GM23338 (cell line): ENCODE measurements around the gene GRK3. TPM values are rescaled to one million over a fixed set of nuclear protein-coding genes. Genes with fewer than 3 reads are reported as not detected.

Experiments
- ATAC-seq: fragments of 200-7000 bp; cut with Tn5 transposase; 3 replicates; pipeline ENCODE4 v1.9.1; 2020
- DNase-seq: peaks from one replicate; pipeline ENCODE4 v3.0.0-alpha.2; 2015; ENCODE audit warnings: low spot score
- H2AFZ ChIP-seq: fragments of 200-600 bp; sonication (generic); 2 replicates; pipeline ENCODE4 v1.8.0; 2016; ENCODE audit warnings: antibody characterized with exemption, mild to moderate bottlenecking, moderate library complexity
- H3F3A ChIP-seq: fragments of 200-600 bp; sonication (generic); replicated peaks from 2 replicates; pipeline ENCODE4 v1.8.0; 2017; ENCODE audit warnings: antibody characterized with exemption, mixed run types, low read depth
- H3K27ac ChIP-seq: fragments of 200-600 bp; sonication (generic); 2 replicates; pipeline ENCODE4 v1.6.1; 2016; ENCODE audit warnings: low read depth
- H3K27me3 ChIP-seq: fragments of 200-600 bp; sonication (generic); 2 replicates; pipeline ENCODE4 v1.8.0; 2016; ENCODE audit warnings: mild to moderate bottlenecking, mixed run types, moderate library complexity; ENCODE audit not compliant: insufficient read depth
- H3K36me3 ChIP-seq: fragments of 200-600 bp; sonication (generic); 2 replicates; pipeline ENCODE4 v1.8.0; 2016; ENCODE audit warnings: mild to moderate bottlenecking; ENCODE audit not compliant: insufficient read depth
- H3K4me1 ChIP-seq: fragments of 200-600 bp; sonication (generic); 2 replicates; pipeline ENCODE4 v1.8.0; 2016; ENCODE audit warnings: mild to moderate bottlenecking, moderate library complexity; ENCODE audit not compliant: insufficient read depth
- H3K4me2 ChIP-seq: fragments of 200-600 bp; sonication (generic); 2 replicates; pipeline ENCODE4 v1.7.1; 2017; ENCODE audit warnings: mixed run types
- H3K4me3 ChIP-seq: fragments of 200-600 bp; sonication (generic); 2 replicates; pipeline ENCODE4 v1.6.1; 2016; ENCODE audit warnings: mixed run types
- H3K79me2 ChIP-seq: fragments of 200-600 bp; sonication (generic); replicated peaks from 2 replicates; pipeline ENCODE4 v1.8.0; 2017; ENCODE audit warnings: mild to moderate bottlenecking; ENCODE audit not compliant: insufficient read depth
- H3K9me2 ChIP-seq: fragments of 200-600 bp; sonication (generic); 2 replicates; pipeline ENCODE4 v1.8.0; 2017; ENCODE audit not compliant: insufficient read depth
- H4K20me1 ChIP-seq: fragments of 200-600 bp; sonication (generic); replicated peaks from 2 replicates; pipeline ENCODE4 v1.8.0; 2017; ENCODE audit warnings: mild to moderate bottlenecking; ENCODE audit not compliant: insufficient read depth
- H3K27ac Mint-ChIP-seq: 2 replicates; pipeline ENCODE4 v1.8.0; 2020; ENCODE audit warnings: inconsistent platforms, mild to moderate bottlenecking, moderate library complexity, mixed read lengths
- H3K27me3 Mint-ChIP-seq: 3 replicates; pipeline ENCODE4 v1.8.0; 2022; ENCODE audit warnings: low read depth, mild to moderate bottlenecking, moderate library complexity, mixed read lengths, inconsistent platforms; ENCODE audit not compliant: insufficient read depth, poor library complexity
- H3K36me3 Mint-ChIP-seq: 3 replicates; pipeline ENCODE4 v1.8.0; 2021; ENCODE audit warnings: low read depth, mild to moderate bottlenecking, inconsistent platforms, moderate library complexity, mixed read lengths
- H3K4me1 Mint-ChIP-seq: 3 replicates; pipeline ENCODE4 v1.8.0; 2020; ENCODE audit warnings: mild to moderate bottlenecking, inconsistent platforms, mixed read lengths
- H3K4me3 Mint-ChIP-seq: 3 replicates; pipeline ENCODE4 v1.8.0; 2021; ENCODE audit warnings: moderate library complexity, mild to moderate bottlenecking, inconsistent platforms, mixed read lengths
- H3K9me3 Mint-ChIP-seq: 3 replicates; pipeline ENCODE4 v1.8.0; 2020; ENCODE audit warnings: moderate library complexity, mild to moderate bottlenecking, inconsistent platforms, mixed read lengths
- EZH2 ChIP-seq: fragments of 200-600 bp; sonication (generic); IDR thresholded peaks from one replicate; pipeline ENCODE4 v1.8.0; 2017; ENCODE audit warnings: antibody characterized with exemption, mild to moderate bottlenecking, low read depth; ENCODE audit not compliant: unreplicated experiment
- JUNB ChIP-seq: IDR thresholded peaks from one replicate; pipeline ENCODE4 v1.6.1; 2016; ENCODE audit warnings: antibody characterized with exemption; ENCODE audit not compliant: unreplicated experiment
- NANOG ChIP-seq: IDR thresholded peaks from 2 replicates; pipeline ENCODE4 v1.6.1; 2016; ENCODE audit warnings: antibody characterized with exemption, borderline replicate concordance
- REST ChIP-seq: IDR thresholded peaks from one replicate; pipeline ENCODE4 v1.6.1; 2018; ENCODE audit warnings: antibody characterized with exemption; ENCODE audit not compliant: unreplicated experiment
- polyA plus RNA-seq: library from polyadenylated mRNA; unstranded; fragments of >200 nt; fragmentation: Nextera tagmentation; extraction: Ambion mirVana; gene quantifications from 2 replicates; pipeline ENCODE4 v1.2.1, GENCODE V29; 2016
- total RNA-seq: library from RNA; depleted of rRNA; stranded (reverse); fragments of >200 nt; shearing (Covaris generic); gene quantifications from 2 replicates; pipeline ENCODE4 v1.2.3, GENCODE V29; 2014
- TF ChIP-seq, protein P1 (sequence below), 2 experiments: fragments of 200-600 bp in 1 of 2; sonication (generic) in 1 of 2; conservative IDR thresholded peaks; 2 replicates each; pipeline versions ENCODE4 v1.5.1 to v1.6.1; 2016 to 2017; ENCODE audit warnings: antibody characterized with exemption in 2 of 2, low read depth in 2 of 2, mild to moderate bottlenecking in 2 of 2, moderate library complexity in 1 of 2
- TF ChIP-seq, protein P2 (sequence below): IDR thresholded peaks from 2 replicates; pipeline ENCODE4 v1.6.1; 2016; ENCODE audit warnings: antibody characterized with exemption

The GRK3 gene
- total and polyA plus RNA-seq, 2 experiments from 2014 or later = 6.0 to 25.3 TPM

- H3K4me3 Mint-ChIP-seq = no peak overlapping the region
- ATAC-seq (peak; percentile 90), DNase-seq (peak; percentile 82)
- H3K4me2 ChIP-seq = no peak overlapping the region
- H3K36me3 Mint-ChIP-seq = no peaks in the 10 kb centered on the region
- no peaks in the 10 kb centered on the region for H3K79me2 ChIP-seq
- H3K4me1 ChIP-seq = no peaks in the 10 kb centered on the region
- H3K27me3 Mint-ChIP-seq = peaks cover 13% of the 10 kb centered on the region
- H3K27ac Mint-ChIP-seq = no peak overlapping the region
- no peak for TF ChIP-seq REST
- TF ChIP-seq, protein P1, sequence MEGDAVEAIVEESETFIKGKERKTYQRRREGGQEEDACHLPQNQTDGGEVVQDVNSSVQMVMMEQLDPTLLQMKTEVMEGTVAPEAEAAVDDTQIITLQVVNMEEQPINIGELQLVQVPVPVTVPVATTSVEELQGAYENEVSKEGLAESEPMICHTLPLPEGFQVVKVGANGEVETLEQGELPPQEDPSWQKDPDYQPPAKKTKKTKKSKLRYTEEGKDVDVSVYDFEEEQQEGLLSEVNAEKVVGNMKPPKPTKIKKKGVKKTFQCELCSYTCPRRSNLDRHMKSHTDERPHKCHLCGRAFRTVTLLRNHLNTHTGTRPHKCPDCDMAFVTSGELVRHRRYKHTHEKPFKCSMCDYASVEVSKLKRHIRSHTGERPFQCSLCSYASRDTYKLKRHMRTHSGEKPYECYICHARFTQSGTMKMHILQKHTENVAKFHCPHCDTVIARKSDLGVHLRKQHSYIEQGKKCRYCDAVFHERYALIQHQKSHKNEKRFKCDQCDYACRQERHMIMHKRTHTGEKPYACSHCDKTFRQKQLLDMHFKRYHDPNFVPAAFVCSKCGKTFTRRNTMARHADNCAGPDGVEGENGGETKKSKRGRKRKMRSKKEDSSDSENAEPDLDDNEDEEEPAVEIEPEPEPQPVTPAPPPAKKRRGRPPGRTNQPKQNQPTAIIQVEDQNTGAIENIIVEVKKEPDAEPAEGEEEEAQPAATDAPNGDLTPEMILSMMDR (conservative IDR thresholded peaks at IDR 0.05; ENCODE audit: low read depth in 2 of 2) = peak; percentile 88 to 96
- no peak overlapping the region for H3K4me3 ChIP-seq
- H3K9me2 ChIP-seq = no peaks in the 10 kb centered on the region
- no peak overlapping the region; the same call in 1 of the 2 replicates for H2AFZ ChIP-seq
- H4K20me1 ChIP-seq = no peaks in the 10 kb centered on the region
- no peak overlapping the region for H3K27ac ChIP-seq
- H3K27me3 ChIP-seq = no peaks in the 10 kb centered on the region
- no peaks in the 10 kb centered on the region for H3F3A ChIP-seq
- peaks cover 5% of the 10 kb centered on the region; the same call in 2 of the 3 replicates for H3K4me1 Mint-ChIP-seq
- no peaks in the 10 kb centered on the region for H3K9me3 Mint-ChIP-seq
- H3K36me3 ChIP-seq = no peaks in the 10 kb centered on the region
Observed at GRCh38 chr22:25774575-25775026, 210.1 kb downstream of the GRK3 start.

DNA sequence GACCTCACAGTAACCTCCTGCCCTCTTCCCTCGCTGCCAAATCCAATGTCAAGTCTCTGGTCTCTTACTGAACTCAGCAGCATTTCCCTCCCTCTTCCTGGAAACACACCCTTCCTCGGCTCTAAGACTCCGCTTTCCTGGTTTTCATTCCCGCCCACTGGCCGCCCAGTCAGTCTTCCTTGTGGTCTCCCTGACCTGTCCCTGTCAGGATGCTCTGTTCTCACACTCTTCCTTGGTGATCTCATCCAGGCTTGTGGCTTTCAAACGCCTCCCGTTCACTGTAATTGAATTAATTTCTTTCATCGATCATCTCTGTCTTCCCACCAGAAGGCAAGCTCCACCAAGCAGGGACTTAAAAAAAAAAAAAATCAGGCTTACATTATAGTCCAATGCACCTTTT, 211.1 kb downstream of the GRK3 start:
- Histone ChIP-seq H3K4me1 (no peaks in the 10 kb centered on the region), H2AFZ (0 out of 2 replicates have a peak overlapping the region, but pooled peaks have one; percentile 10), H3K27ac (no peak overlapping the region), H3K4me3 (no peak overlapping the region), H3F3A (no peaks in the 10 kb centered on the region), H3K36me3 (no peaks in the 10 kb centered on the region), H3K4me2 (no peak overlapping the region), H3K9me2 (no peaks in the 10 kb centered on the region), H3K79me2 (no peaks in the 10 kb centered on the region), H3K27me3 (no peaks in the 10 kb centered on the region), H4K20me1 (no peaks in the 10 kb centered on the region)
- TF ChIP-seq JUNB (no peak), NANOG (no peak), EZH2 (no peak)
- TF ChIP-seq, protein P2, sequence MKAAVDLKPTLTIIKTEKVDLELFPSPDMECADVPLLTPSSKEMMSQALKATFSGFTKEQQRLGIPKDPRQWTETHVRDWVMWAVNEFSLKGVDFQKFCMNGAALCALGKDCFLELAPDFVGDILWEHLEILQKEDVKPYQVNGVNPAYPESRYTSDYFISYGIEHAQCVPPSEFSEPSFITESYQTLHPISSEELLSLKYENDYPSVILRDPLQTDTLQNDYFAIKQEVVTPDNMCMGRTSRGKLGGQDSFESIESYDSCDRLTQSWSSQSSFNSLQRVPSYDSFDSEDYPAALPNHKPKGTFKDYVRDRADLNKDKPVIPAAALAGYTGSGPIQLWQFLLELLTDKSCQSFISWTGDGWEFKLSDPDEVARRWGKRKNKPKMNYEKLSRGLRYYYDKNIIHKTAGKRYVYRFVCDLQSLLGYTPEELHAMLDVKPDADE = no peak
- Mint-ChIP-seq H3K4me3 (no peak overlapping the region), H3K27me3 (peaks cover 13% of the 10 kb centered on the region), H3K36me3 (no peaks in the 10 kb centered on the region), H3K9me3 (no peaks in the 10 kb centered on the region), H3K27ac (no peak overlapping the region), H3K4me1 (peaks cover 5% of the 10 kb centered on the region; the same call in 2 of the 3 replicates)
- DNase-seq = peak; percentile 74
- peak; percentile 57 for ATAC-seq
